Measurements from ENCODE around the gene BAZ2B. TPM values are rescaled to one million over a fixed set of nuclear protein-coding genes. Genes with fewer than 3 reads are reported as not detected.

The BAZ2B gene
- total RNA-seq, 6 donors from 2014 or later = 59.4 to 233 (median 103) TPM

- Histone ChIP-seq H3K4me3 (no peak overlapping the region), H3K9me3 (no peaks in the 10 kb centered on the region), H3K4me1 (peaks cover 0 to 22% (median 5%) of the 10 kb centered on the region in 4 donors), H3K27ac (no peak overlapping the region), H3K27me3 (no peaks in the 10 kb centered on the region), H3K36me3 (no peaks in the 10 kb centered on the region)
- 97 to 99% methylated on average over 2 of the region's 2 CpGs for WGBS, 2 donors
- TF ChIP-seq POLR2AphosphoS5 (IDR thresholded peaks at IDR 0.05) = no peak
- no peak for TF ChIP-seq EP300 (IDR thresholded peaks at IDR 0.05)
- TF ChIP-seq POLR2A (IDR thresholded peaks at IDR 0.05) = no peak
- no peak for TF ChIP-seq CTCF (IDR thresholded peaks at IDR 0.05)
- DNase-seq (no peak), ATAC-seq (ENCODE audit: low FRiP score in 2 of 2) (no peak)
Observed at GRCh38 chr2:159508140-159508539, 108.2 kb downstream of the BAZ2B start.

- ATAC-seq (ENCODE audit: low FRiP score in 2 of 2) (no peak), DNase-seq (no peak)
- WGBS, 2 donors = 57 to 78% methylated on average over 2 of the region's 2 CpGs
- Histone ChIP-seq H3K36me3 (no peaks in the 10 kb centered on the region), H3K4me3 (no peak overlapping the region), H3K4me1 (peaks cover 0 to 11% (median 5%) of the 10 kb centered on the region in 4 donors), H3K27me3 (no peaks in the 10 kb centered on the region), H3K27ac (no peak overlapping the region), H3K9me3 (no peaks in the 10 kb centered on the region)
- TF ChIP-seq EP300 (IDR thresholded peaks at IDR 0.05) (no peak), POLR2A (IDR thresholded peaks at IDR 0.05) (no peak), CTCF (IDR thresholded peaks at IDR 0.05) (no peak), POLR2AphosphoS5 (IDR thresholded peaks at IDR 0.05) (no peak)
Observed at GRCh38 chr2:159506764-159507440, 109.4 kb downstream of the BAZ2B start.

- DNase-seq = no peak
- Histone ChIP-seq H3K4me1 (peaks cover 0 to 11% (median 5%) of the 10 kb centered on the region in 4 donors), H3K9me3 (no peaks in the 10 kb centered on the region), H3K4me3 (no peak overlapping the region), H3K27ac (no peak overlapping the region), H3K36me3 (no peaks in the 10 kb centered on the region), H3K27me3 (no peaks in the 10 kb centered on the region)
- no peak for ATAC-seq (ENCODE audit: low FRiP score in 2 of 2)
- 88 to 94% methylated on average over 3 of the region's 3 CpGs for WGBS, 2 donors
- no peak for TF ChIP-seq POLR2AphosphoS5 (IDR thresholded peaks at IDR 0.05)
- TF ChIP-seq EP300 (IDR thresholded peaks at IDR 0.05) = no peak
- no peak for TF ChIP-seq CTCF (IDR thresholded peaks at IDR 0.05)
- no peak for TF ChIP-seq POLR2A (IDR thresholded peaks at IDR 0.05)
Observed at GRCh38 chr2:159506202-159506601, 110.1 kb downstream of the BAZ2B start.

- no peak for DNase-seq
- no peak for ATAC-seq (ENCODE audit: low FRiP score in 2 of 2)
- TF ChIP-seq EP300 (IDR thresholded peaks at IDR 0.05) = no peak
- TF ChIP-seq POLR2A (IDR thresholded peaks at IDR 0.05) = no peak
- TF ChIP-seq POLR2AphosphoS5 (IDR thresholded peaks at IDR 0.05) = no peak
- peaks cover 0 to 11% (median 5%) of the 10 kb centered on the region in 4 donors for H3K4me1 ChIP-seq
- no peaks in the 10 kb centered on the region for H3K27me3 ChIP-seq
- H3K4me3 ChIP-seq = no peak overlapping the region
- H3K9me3 ChIP-seq = peaks cover 0 to 2% (median 0%) of the 10 kb centered on the region in 4 donors
- WGBS, 2 donors = 98 to 100% methylated on average over 1 of the region's 1 CpG
- H3K36me3 ChIP-seq = no peaks in the 10 kb centered on the region
- H3K27ac ChIP-seq = no peak overlapping the region
Observed at GRCh38 chr2:159505196-159505595, 111.2 kb downstream of the BAZ2B start.

GRCh38 chr2:159501743-159502142, 114.6 kb downstream of the BAZ2B start:
- H3K27me3 ChIP-seq = no peaks in the 10 kb centered on the region
- H3K4me1 ChIP-seq = peaks cover 0 to 18% (median 7%) of the 10 kb centered on the region in 4 donors
- no peak for ATAC-seq (ENCODE audit: low FRiP score in 2 of 2)
- no peak overlapping the region for H3K27ac ChIP-seq
- no peak for DNase-seq
- peaks cover 0 to 4% (median 0%) of the 10 kb centered on the region in 4 donors for H3K9me3 ChIP-seq
- no peaks in the 10 kb centered on the region for H3K36me3 ChIP-seq
- TF ChIP-seq EP300 (IDR thresholded peaks at IDR 0.05) = no peak
- no peak for TF ChIP-seq POLR2AphosphoS5 (IDR thresholded peaks at IDR 0.05)
- TF ChIP-seq POLR2A (IDR thresholded peaks at IDR 0.05) = no peak
- no peak for TF ChIP-seq CTCF (IDR thresholded peaks at IDR 0.05)
- no peak overlapping the region for H3K4me3 ChIP-seq
- 95% methylated on average over 1 of the region's 1 CpG for WGBS, 2 donors
